Loucy (cell line): Measurements from ENCODE around the gene CEP128.

Source experiments
- H2AFZ ChIP-seq: fragments of 200-600 bp; sonication (generic); 2 replicates; pipeline ENCODE4 v1.6.0; 2016; ENCODE audit warnings: antibody characterized with exemption, mild to moderate bottlenecking, low read length, moderate library complexity
- H3F3A ChIP-seq: fragments of 200-600 bp; 2 replicates; pipeline ENCODE4 v1.6.0; 2016; ENCODE audit warnings: antibody characterized with exemption, low read depth, mild to moderate bottlenecking
- H3K27me3 ChIP-seq: fragments of 200-600 bp; sonication (generic); 2 replicates; pipeline ENCODE4 v1.6.1; 2014; ENCODE audit warnings: low read length, mild to moderate bottlenecking; ENCODE audit not compliant: insufficient read depth, poor library complexity, severe bottlenecking
- H3K36me3 ChIP-seq: fragments of 200-600 bp; sonication (generic); 2 replicates; pipeline ENCODE4 v1.6.1; 2016; ENCODE audit warnings: low read length; ENCODE audit not compliant: insufficient read depth
- H3K4me1 ChIP-seq: fragments of 200-600 bp; sonication (generic); 2 replicates; pipeline ENCODE4 v1.5.1; 2014; ENCODE audit warnings: low read length, mild to moderate bottlenecking; ENCODE audit not compliant: insufficient read depth, poor library complexity, severe bottlenecking
- H3K4me2 ChIP-seq: fragments of 200-600 bp; sonication (generic); 2 replicates; pipeline ENCODE4 v1.6.0; 2014; ENCODE audit warnings: antibody characterized with exemption, low read length, low read depth, mild to moderate bottlenecking; ENCODE audit not compliant: poor library complexity, severe bottlenecking
- H3K4me3 ChIP-seq: fragments of 200-600 bp; sonication (generic); 2 replicates; pipeline ENCODE4 v1.5.1; 2014; ENCODE audit warnings: low read length, mild to moderate bottlenecking, mixed read lengths; ENCODE audit not compliant: poor library complexity, severe bottlenecking
- H3K79me2 ChIP-seq: fragments of 200-600 bp; sonication (generic); 2 replicates; pipeline ENCODE4 v1.6.1; 2014; ENCODE audit warnings: low read length; ENCODE audit not compliant: insufficient read depth
- H3K9ac ChIP-seq: fragments of 200-600 bp; sonication (generic); 2 replicates; pipeline ENCODE4 v1.6.0; 2014; ENCODE audit warnings: mild to moderate bottlenecking, low read depth, low read length, moderate library complexity; ENCODE audit not compliant: poor library complexity, severe bottlenecking
- H3K9me2 ChIP-seq: fragments of 200-600 bp; sonication (generic); replicated peaks from 2 replicates; pipeline ENCODE4 v1.6.1; 2016; ENCODE audit warnings: low read depth, low read length, mixed read lengths
- H3K9me3 ChIP-seq: fragments of 200-600 bp; sonication (generic); 2 replicates; pipeline ENCODE4 v1.6.1; 2014; ENCODE audit warnings: mild to moderate bottlenecking, antibody characterized with exemption, low read length, low read depth; ENCODE audit not compliant: insufficient read depth
- H4K20me1 ChIP-seq: fragments of 200-600 bp; sonication (generic); 2 replicates; pipeline ENCODE4 v1.6.0; 2014; ENCODE audit warnings: antibody characterized with exemption, low read length, mild to moderate bottlenecking; ENCODE audit not compliant: insufficient read depth, poor library complexity, severe bottlenecking
- EZH2phosphoT487 ChIP-seq: fragments of 200-600 bp; IDR thresholded peaks from 2 replicates; pipeline ENCODE4 v1.6.1; 2018; ENCODE audit warnings: antibody characterized with exemption, mild to moderate bottlenecking, moderate library complexity, borderline replicate concordance
- TF ChIP-seq, protein P1 (sequence below): fragments of 200-600 bp; sonication (generic); conservative IDR thresholded peaks from 2 replicates; pipeline ENCODE4 v1.5.1; 2014; ENCODE audit warnings: mild to moderate bottlenecking, antibody characterized with exemption, low read length

CEP128 gene

GRCh38 chr14:80951491-80951890 is 10.0 kb upstream of the CEP128 start:
- Histone ChIP-seq H3K9me3 (no peaks in the 10 kb centered on the region), H3K4me2 (no peak overlapping the region), H3K9me2 (no peaks in the 10 kb centered on the region), H3K4me1 (peaks cover 4% of the 10 kb centered on the region), H3K36me3 (no peaks in the 10 kb centered on the region), H3K4me3 (no peak overlapping the region), H4K20me1 (no peaks in the 10 kb centered on the region), H3K9ac (no peak overlapping the region), H3F3A (no peaks in the 10 kb centered on the region), H3K27me3 (no peaks in the 10 kb centered on the region), H2AFZ (no peak overlapping the region), H3K79me2 (no peaks in the 10 kb centered on the region)
- TF ChIP-seq, protein P1, sequence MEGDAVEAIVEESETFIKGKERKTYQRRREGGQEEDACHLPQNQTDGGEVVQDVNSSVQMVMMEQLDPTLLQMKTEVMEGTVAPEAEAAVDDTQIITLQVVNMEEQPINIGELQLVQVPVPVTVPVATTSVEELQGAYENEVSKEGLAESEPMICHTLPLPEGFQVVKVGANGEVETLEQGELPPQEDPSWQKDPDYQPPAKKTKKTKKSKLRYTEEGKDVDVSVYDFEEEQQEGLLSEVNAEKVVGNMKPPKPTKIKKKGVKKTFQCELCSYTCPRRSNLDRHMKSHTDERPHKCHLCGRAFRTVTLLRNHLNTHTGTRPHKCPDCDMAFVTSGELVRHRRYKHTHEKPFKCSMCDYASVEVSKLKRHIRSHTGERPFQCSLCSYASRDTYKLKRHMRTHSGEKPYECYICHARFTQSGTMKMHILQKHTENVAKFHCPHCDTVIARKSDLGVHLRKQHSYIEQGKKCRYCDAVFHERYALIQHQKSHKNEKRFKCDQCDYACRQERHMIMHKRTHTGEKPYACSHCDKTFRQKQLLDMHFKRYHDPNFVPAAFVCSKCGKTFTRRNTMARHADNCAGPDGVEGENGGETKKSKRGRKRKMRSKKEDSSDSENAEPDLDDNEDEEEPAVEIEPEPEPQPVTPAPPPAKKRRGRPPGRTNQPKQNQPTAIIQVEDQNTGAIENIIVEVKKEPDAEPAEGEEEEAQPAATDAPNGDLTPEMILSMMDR: no peak
- no peak for TF ChIP-seq EZH2phosphoT487

DNA sequence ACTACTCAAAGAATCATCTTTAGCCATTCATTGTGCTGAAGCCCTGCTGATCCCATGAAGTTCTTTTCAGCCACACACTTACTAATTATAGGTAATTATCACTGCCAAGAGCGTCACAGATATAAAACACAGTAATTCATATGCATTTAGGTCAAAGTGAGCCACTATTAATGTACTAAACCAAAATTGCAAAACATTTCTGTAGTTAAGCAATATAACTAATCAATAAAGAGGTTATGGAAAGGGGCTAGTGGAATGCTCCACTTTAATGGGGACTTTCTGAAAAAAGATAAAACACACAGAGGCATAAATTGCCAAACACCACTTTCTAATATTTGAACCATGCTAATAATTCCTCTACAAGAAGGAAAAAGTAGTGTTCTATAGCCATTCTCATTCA is 6.8 kb upstream of the CEP128 start:
- no peak overlapping the region for H3K4me2 ChIP-seq
- no peaks in the 10 kb centered on the region for H3K4me1 ChIP-seq
- no peaks in the 10 kb centered on the region for H3K9me2 ChIP-seq

DNA sequence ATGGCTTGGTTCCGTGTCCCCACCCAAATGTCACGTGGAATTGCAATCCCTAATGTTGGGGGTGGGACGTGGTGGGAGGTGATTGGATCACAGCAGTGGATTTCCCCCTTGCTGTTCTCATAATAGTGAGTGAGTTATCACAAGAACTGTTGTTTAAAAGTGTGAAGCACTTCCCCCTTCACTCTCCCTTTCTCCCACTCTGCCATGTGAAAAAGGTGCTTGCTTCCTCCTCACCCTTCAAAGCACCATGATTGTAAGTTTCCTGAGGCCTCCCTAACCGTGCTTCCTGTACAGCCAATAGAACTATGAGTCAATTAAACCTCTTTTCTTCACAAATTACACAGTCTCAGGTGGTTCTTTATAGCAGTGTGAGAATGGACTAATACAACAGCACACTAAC is 5.3 kb upstream of the CEP128 start:
- TF ChIP-seq, protein P1: no peak
- TF ChIP-seq EZH2phosphoT487: no peak
- H3K4me2 ChIP-seq: no peak overlapping the region
- H3K9ac ChIP-seq: no peak overlapping the region
- no peaks in the 10 kb centered on the region for H3K79me2 ChIP-seq
- H3K36me3 ChIP-seq: no peaks in the 10 kb centered on the region
- H3K9me3 ChIP-seq: no peaks in the 10 kb centered on the region
- no peak overlapping the region for H2AFZ ChIP-seq
- H3K4me3 ChIP-seq: no peak overlapping the region
- no peaks in the 10 kb centered on the region for H3K27me3 ChIP-seq
- no peaks in the 10 kb centered on the region for H3F3A ChIP-seq
- no peaks in the 10 kb centered on the region for H4K20me1 ChIP-seq
- peaks cover 12% of the 10 kb centered on the region for H3K4me1 ChIP-seq
- H3K9me2 ChIP-seq: no peaks in the 10 kb centered on the region

More for the DNA sequence above, 6.8 kb upstream of the CEP128 start:
- no peaks in the 10 kb centered on the region for H3K36me3 ChIP-seq
- TF ChIP-seq, protein P1: no peak
- TF ChIP-seq EZH2phosphoT487: no peak
- no peak overlapping the region for H3K9ac ChIP-seq
- H4K20me1 ChIP-seq: no peaks in the 10 kb centered on the region
- H3K4me3 ChIP-seq: no peak overlapping the region
- no peaks in the 10 kb centered on the region for H3K79me2 ChIP-seq
- no peaks in the 10 kb centered on the region for H3K27me3 ChIP-seq
- no peaks in the 10 kb centered on the region for H3F3A ChIP-seq
- no peaks in the 10 kb centered on the region for H3K9me3 ChIP-seq
- H2AFZ ChIP-seq: no peak overlapping the region
